ENCODE results near the gene ZSCAN21.
A peak's percentile ranks its signal among the peaks of the same experiment; 100 is the strongest.

ZSCAN21 gene

GRCh38 chr7:100081535-100082102, 32.0 kb downstream of the ZSCAN21 start, which contains the start of gene ZNF3:
Gene ZNF3 (minus strand): TSS chr7:100081723. CDS start chr7:100077357, 4,366 bp downstream.
- no peak for TF ChIP-seq NFRKB (IDR thresholded peaks at IDR 0.05)
- no peak for TF ChIP-seq ELF4 (IDR thresholded peaks at IDR 0.05)
- TF ChIP-seq CTBP1 (IDR thresholded peaks at IDR 0.05; ENCODE audit: borderline replicate concordance): no peak
- TF ChIP-seq FOXK2 (IDR thresholded peaks at IDR 0.05): no peak
- TF ChIP-seq BHLHE40 (IDR thresholded peaks at IDR 0.05; ENCODE audit: borderline replicate concordance): no peak
- TF ChIP-seq, protein P1, sequence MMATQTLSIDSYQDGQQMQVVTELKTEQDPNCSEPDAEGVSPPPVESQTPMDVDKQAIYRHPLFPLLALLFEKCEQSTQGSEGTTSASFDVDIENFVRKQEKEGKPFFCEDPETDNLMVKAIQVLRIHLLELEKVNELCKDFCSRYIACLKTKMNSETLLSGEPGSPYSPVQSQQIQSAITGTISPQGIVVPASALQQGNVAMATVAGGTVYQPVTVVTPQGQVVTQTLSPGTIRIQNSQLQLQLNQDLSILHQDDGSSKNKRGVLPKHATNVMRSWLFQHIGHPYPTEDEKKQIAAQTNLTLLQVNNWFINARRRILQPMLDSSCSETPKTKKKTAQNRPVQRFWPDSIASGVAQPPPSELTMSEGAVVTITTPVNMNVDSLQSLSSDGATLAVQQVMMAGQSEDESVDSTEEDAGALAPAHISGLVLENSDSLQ (IDR thresholded peaks at IDR 0.05): peak; percentile 95
- TF ChIP-seq TARDBP (IDR thresholded peaks at IDR 0.05): no peak
- no peak for TF ChIP-seq FOXA1 (IDR thresholded peaks at IDR 0.05)
- no peak for TF ChIP-seq ARNT (IDR thresholded peaks at IDR 0.05)
- TF ChIP-seq L3MBTL2 (conservative IDR thresholded peaks at IDR 0.05): peak; percentile 94
- TF ChIP-seq SUZ12 (IDR thresholded peaks at IDR 0.05): no peak
- no peak for TF ChIP-seq ZNF384 (IDR thresholded peaks at IDR 0.05)
- no peak; the same call in 1 of the 2 replicates for TF ChIP-seq FOXM1 (IDR thresholded peaks at IDR 0.05; ENCODE audit: borderline replicate concordance)
- TF ChIP-seq SP1 (IDR thresholded peaks at IDR 0.05): no peak
- TF ChIP-seq LEF1 (IDR thresholded peaks at IDR 0.05; ENCODE audit: borderline replicate concordance): no peak
- ChIA-PET POLR2A (interaction anchor here (0.8 to 2.5 kb wide), 6 partner anchors 20 to 88 kb away, joined by 3 to 26 read pairs (median 4); partner anchors contain the start of genes AP4M1, MCM7 and ZSCAN21), CTCF (interaction anchor here (0.5 to 1.1 kb wide), 2 partner anchors 77 to 165 kb away, joined by 5 to 6 read pairs; no protein-coding TSS in a partner anchor)
- peak; percentile 94 for DNase-seq (ENCODE audit: extremely low spot score)

DNA sequence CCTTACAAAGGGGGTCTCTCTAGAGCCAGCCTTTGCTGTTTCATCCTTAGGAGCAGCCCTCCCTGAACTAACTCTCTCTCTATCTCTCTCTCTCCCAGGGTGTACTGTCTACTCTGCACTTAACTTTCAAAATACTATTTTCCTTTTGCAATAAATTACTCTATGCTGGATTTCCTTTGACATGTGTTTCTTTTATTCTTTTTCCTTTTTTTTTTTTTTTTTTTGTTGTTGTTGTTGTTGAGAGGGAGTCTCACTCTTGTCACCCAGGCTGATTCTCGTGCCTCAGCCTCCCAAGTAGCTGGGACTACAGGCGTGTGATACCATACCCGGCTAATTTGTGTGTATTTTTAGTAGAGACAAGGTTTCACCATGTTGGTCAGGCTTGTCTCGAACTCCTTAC, 33.4 kb downstream of the ZSCAN21 start:
- POLR2A ChIA-PET: interaction anchor here (0.5 to 2.5 kb wide), 10 partner anchors 18 to 169 kb away, joined by 3 to 26 read pairs (median 4); partner anchors contain the start of genes AP4M1, LAMTOR4, MCM7 and ZSCAN21
- no peak for DNase-seq (ENCODE audit: extremely low spot score)
- CTCF ChIA-PET: interaction anchor here (0.6 to 1.1 kb wide), 7 partner anchors 19 to 169 kb away, joined by 3 to 5 read pairs (median 4); partner anchors contain the start of gene AP4M1
- TF ChIP-seq, protein P1 (IDR thresholded peaks at IDR 0.05): peak; percentile 15; the same call in 1 of the 2 replicates
- 0 out of 2 replicates have a peak, but pooled peaks have one; percentile 17 for TF ChIP-seq ZNF384 (IDR thresholded peaks at IDR 0.05)
- no peak for TF ChIP-seq SP1 (IDR thresholded peaks at IDR 0.05)
- TF ChIP-seq ELF4 (IDR thresholded peaks at IDR 0.05): no peak

DNA sequence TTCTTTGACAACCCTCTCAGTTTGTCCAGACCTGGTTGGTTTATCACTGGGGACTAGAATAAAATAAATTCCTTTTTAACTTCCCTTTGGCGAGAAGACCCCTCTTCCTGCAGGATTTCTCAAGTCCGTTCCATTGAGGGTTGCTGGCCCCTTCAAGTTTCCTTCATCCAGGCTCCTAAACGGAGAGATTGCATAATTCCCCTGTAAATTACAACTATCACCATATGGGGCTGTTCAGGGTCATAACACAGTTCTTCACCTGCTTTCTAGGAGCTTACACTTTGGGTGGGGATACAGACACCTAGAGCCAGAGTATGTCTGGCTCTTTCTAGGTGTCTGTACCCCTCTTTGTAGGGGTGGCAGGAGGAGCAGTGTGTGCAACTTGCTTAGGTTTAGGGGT, 35.9 kb downstream of the ZSCAN21 start:
- CTCF ChIA-PET: interaction anchor here (1.5 kb wide), 1 partner anchor 16 kb away, joined by 4 read pairs; the partner anchor contains the start of genes AP4M1 and MCM7

GRCh38 chr7:100087055-100087750, 37.6 kb downstream of the ZSCAN21 start:
- DNase-seq (ENCODE audit: extremely low spot score): no peak
- ChIA-PET POLR2A (interaction anchor here (1.0 kb wide), 2 partner anchors 13 to 14 kb away, joined by 5 read pairs; partner anchors contain the start of genes AP4M1 and MCM7), CTCF (no interaction called here)
- TF ChIP-seq NFRKB (IDR thresholded peaks at IDR 0.05): no peak
- TF ChIP-seq ZNF384 (IDR thresholded peaks at IDR 0.05): no peak
- TF ChIP-seq BHLHE40 (IDR thresholded peaks at IDR 0.05; ENCODE audit: borderline replicate concordance): no peak
- TF ChIP-seq, protein P1 (IDR thresholded peaks at IDR 0.05): no peak
- no peak for TF ChIP-seq SP1 (IDR thresholded peaks at IDR 0.05)
- no peak for TF ChIP-seq HDGF (IDR thresholded peaks at IDR 0.05; ENCODE audit: borderline replicate concordance)
- TF ChIP-seq SUZ12 (IDR thresholded peaks at IDR 0.05): no peak
- no peak for TF ChIP-seq FOXK2 (IDR thresholded peaks at IDR 0.05)
- TF ChIP-seq FOXM1 (IDR thresholded peaks at IDR 0.05; ENCODE audit: borderline replicate concordance): no peak
- TF ChIP-seq L3MBTL2 (conservative IDR thresholded peaks at IDR 0.05): no peak
- no peak for TF ChIP-seq TARDBP (IDR thresholded peaks at IDR 0.05)
- TF ChIP-seq CTBP1 (IDR thresholded peaks at IDR 0.05; ENCODE audit: borderline replicate concordance): no peak
- TF ChIP-seq ARNT (IDR thresholded peaks at IDR 0.05): no peak
- no peak for TF ChIP-seq ELF4 (IDR thresholded peaks at IDR 0.05)
- no peak for TF ChIP-seq LEF1 (IDR thresholded peaks at IDR 0.05; ENCODE audit: borderline replicate concordance)

More for the DNA sequence above, 35.9 kb downstream of the ZSCAN21 start:
- DNase-seq (ENCODE audit: extremely low spot score): no peak
- TF ChIP-seq FOXK2 (IDR thresholded peaks at IDR 0.05) (no peak), BHLHE40 (IDR thresholded peaks at IDR 0.05; ENCODE audit: borderline replicate concordance) (no peak), TARDBP (IDR thresholded peaks at IDR 0.05) (no peak), L3MBTL2 (conservative IDR thresholded peaks at IDR 0.05) (no peak), FOXA1 (IDR thresholded peaks at IDR 0.05) (no peak), ARNT (IDR thresholded peaks at IDR 0.05) (no peak), FOXM1 (IDR thresholded peaks at IDR 0.05; ENCODE audit: borderline replicate concordance) (no peak), LEF1 (IDR thresholded peaks at IDR 0.05; ENCODE audit: borderline replicate concordance) (no peak), SP1 (IDR thresholded peaks at IDR 0.05) (no peak), CTBP1 (IDR thresholded peaks at IDR 0.05; ENCODE audit: borderline replicate concordance) (no peak), SUZ12 (IDR thresholded peaks at IDR 0.05) (no peak)
- POLR2A ChIA-PET: interaction anchor here (0.6 to 2.7 kb wide), 2 partner anchors 15 to 16 kb away, joined by 3 to 9 read pairs; partner anchors contain the start of gene AP4M1

- DNase-seq (ENCODE audit: extremely low spot score): no peak
- POLR2A ChIA-PET: interaction anchor here (0.6 to 3.9 kb wide), 2 partner anchors 13 to 81 kb away, joined by 3 to 100 read pairs; partner anchors contain the start of genes AP4M1, GAL3ST4 and MCM7
- TF ChIP-seq SP1 (IDR thresholded peaks at IDR 0.05) (no peak), NFRKB (IDR thresholded peaks at IDR 0.05) (no peak), FOXK2 (IDR thresholded peaks at IDR 0.05) (no peak), TARDBP (IDR thresholded peaks at IDR 0.05) (no peak), BHLHE40 (IDR thresholded peaks at IDR 0.05; ENCODE audit: borderline replicate concordance) (no peak), LEF1 (IDR thresholded peaks at IDR 0.05; ENCODE audit: borderline replicate concordance) (no peak)
- CTCF ChIA-PET: no interaction called here
Measured at GRCh38 chr7:100088095-100088620, 38.6 kb downstream of the ZSCAN21 start.

Data from HEK293T (cell line).